ACC112 (cell line): ENCODE results near the gene NHLRC4.

Experiments used
- H2AFZ ChIP-seq: fragments of 200-600 bp; sonication (generic); one replicate; pipeline ENCODE4 v1.6.0; 2017; ENCODE audit warnings: antibody characterized with exemption, low read length; ENCODE audit not compliant: unreplicated experiment
- H3K27ac ChIP-seq: fragments of 200-600 bp; sonication (generic); 2 replicates; pipeline ENCODE4 v1.5.1; 2014; ENCODE audit warnings: low read depth, mild to moderate bottlenecking, antibody characterized with exemption, low read length, moderate library complexity
- H3K27me3 ChIP-seq: fragments of 200-600 bp; sonication (generic); 2 replicates; pipeline ENCODE4 v1.6.1; 2014; ENCODE audit warnings: mild to moderate bottlenecking, antibody characterized with exemption, low read length, moderate library complexity, mixed read lengths; ENCODE audit not compliant: insufficient read depth
- H3K36me3 ChIP-seq: fragments of 200-600 bp; sonication (generic); 2 replicates; pipeline ENCODE4 v1.6.1; 2016; ENCODE audit warnings: mild to moderate bottlenecking, antibody characterized with exemption, low read length, moderate library complexity, mixed read lengths; ENCODE audit not compliant: insufficient read depth
- H3K4me1 ChIP-seq: fragments of 200-600 bp; sonication (generic); one replicate; pipeline ENCODE4 v1.6.1; 2016; ENCODE audit warnings: low read length, mixed read lengths; ENCODE audit not compliant: insufficient read depth, unreplicated experiment, control insufficient read depth
- H3K4me3 ChIP-seq: fragments of 200-600 bp; sonication (generic); 2 replicates; pipeline ENCODE4 v1.5.1; 2014; ENCODE audit warnings: mild to moderate bottlenecking, low read depth, low read length
- H3K79me2 ChIP-seq: fragments of 200-600 bp; sonication (generic); one replicate; pipeline ENCODE4 v1.6.0; 2016; ENCODE audit warnings: low read length; ENCODE audit not compliant: control insufficient read depth, unreplicated experiment, insufficient read depth

Gene NHLRC4

DNA sequence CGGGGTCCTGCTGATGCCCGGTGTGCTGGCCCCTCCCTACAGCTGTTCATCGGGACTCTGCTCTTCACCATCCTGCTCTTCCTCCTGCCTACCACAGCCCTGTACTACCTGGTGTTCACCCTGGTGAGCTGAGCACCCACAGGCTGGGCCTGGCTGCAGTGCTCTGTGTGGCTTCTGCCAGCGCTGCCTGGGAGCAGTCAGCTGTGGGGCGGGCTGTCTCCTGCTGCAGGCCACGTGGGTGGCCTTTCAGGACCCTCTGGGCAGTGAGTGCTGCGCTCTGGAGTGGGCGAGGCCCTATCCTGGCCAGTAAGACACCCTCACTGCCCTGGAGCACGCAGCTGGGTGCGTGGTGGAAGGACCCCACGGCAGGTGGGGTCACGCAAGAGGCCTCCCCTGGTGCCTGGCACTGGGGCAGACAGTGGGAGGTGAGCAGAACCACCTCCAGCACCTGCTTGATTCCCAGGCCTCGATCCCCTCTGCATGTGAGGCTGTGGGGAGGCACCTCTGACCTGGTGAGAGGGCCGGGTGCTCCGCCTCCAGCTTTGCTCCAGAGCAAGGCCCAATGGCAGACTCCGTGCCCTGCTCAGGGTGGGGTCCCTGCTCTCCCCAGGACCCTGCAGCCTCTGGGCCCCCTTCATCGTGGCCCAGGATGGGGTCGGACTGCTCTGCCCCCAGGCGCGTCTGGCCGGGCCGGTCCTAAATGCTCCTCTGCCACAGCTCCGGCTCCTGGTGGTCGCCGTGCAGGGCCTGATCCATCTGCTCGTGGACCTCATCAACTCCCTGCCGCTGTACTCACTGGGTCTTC lies 13.5 kb downstream of the NHLRC4 start:
- Histone ChIP-seq H3K79me2 (no peaks in the 10 kb centered on the region), H3K27ac (no peak overlapping the region), H3K4me1 (no peaks in the 10 kb centered on the region), H3K36me3 (no peaks in the 10 kb centered on the region), H3K4me3 (no peak overlapping the region), H2AFZ (no peak overlapping the region), H3K27me3 (no peaks in the 10 kb centered on the region)

DNA sequence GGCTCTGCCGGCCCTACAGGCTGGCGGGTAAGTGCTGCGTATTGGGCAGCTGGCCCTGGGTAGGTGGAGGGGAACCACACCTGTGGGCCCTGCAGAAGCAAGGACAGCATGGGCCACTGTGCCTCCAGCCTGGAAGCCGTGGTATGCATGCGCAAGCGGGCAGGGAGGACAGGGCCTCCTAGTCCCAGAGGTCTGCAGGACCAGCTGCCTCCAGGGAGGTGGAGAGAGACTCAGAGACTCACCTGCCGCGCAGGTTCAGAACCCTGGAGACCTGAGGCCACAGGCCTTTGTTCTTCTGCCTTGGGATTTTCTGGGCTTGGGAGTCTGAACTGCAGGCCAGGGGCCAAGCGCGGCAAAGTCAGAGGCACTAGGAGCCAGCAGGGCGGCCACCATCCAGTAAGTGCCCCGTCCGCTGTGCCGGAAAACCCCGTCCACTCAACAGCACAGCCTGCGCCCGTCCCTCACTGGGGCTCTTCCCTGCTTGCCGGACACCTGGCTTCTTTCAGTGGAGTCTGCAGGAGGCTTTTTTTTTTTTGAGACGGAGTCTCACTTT lies 14.2 kb downstream of the NHLRC4 start:
- no peak overlapping the region for H2AFZ ChIP-seq
- no peaks in the 10 kb centered on the region for H3K27me3 ChIP-seq
- H3K36me3 ChIP-seq, result no peaks in the 10 kb centered on the region
- no peak overlapping the region for H3K27ac ChIP-seq
- H3K79me2 ChIP-seq, result no peaks in the 10 kb centered on the region
- peaks cover 2% of the 10 kb centered on the region for H3K4me1 ChIP-seq
- H3K4me3 ChIP-seq, result no peak overlapping the region

DNA sequence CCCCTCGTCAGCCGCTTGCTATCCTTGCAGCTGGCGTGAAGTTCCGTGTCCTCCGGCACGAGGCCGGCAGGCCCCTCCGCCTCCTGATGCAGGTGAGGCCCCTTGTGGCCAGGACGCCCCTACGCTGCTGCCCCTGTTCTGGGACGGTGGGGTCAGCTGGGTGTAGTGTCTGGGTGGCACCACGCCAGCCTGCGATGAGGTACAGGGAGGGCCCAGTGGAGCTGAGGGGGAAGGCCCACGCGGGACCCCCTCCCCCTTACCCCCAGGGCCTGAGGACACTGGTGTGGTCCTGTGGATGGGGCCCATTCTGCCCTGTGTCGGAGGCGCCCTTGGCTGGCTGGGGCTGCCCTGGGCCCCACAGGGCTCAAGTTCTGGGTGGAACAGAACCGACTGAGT lies 15.4 kb downstream of the NHLRC4 start:
- H3K4me1 ChIP-seq, result peaks cover 8% of the 10 kb centered on the region
- H3K27ac ChIP-seq, result no peak overlapping the region
- H3K79me2 ChIP-seq, result no peaks in the 10 kb centered on the region
- H3K4me3 ChIP-seq, result no peak overlapping the region
- no peaks in the 10 kb centered on the region for H3K36me3 ChIP-seq
- H3K27me3 ChIP-seq, result no peaks in the 10 kb centered on the region
- no peak overlapping the region for H2AFZ ChIP-seq

DNA sequence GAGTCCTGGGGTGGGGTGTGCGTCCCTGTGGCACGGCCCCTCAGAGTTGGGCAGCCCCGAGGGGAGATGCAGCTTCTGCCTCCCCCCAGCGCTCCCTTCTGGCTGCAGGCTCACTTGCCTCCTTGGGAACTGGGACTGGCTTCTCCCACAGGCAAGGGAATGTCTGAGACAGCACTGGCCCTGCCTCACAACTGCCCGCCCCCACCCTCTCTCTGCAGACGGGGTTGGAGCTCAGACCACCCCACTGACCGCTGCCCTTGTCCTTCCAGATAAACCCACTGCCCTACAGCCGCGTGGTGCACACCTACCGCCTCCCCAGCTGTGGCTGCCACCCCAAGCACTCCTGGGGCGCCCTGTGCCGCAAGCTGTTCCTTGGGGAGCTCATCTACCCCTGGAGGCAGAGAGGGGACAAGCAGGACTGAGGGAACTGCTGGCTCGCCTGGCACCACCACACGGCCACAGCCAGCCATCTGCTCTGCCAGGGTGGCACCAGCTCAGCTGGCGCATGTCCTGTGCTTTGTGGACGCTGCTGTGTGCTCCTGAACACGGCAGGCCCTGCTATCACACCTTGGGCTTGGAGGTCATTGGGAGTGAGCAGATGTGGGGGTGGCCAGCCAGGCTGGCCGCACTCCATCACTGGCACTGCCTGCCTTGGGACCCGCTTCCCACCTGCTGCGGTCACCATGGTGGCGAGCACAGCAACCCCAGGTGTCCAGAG lies 16.0 kb downstream of the NHLRC4 start:
- no peaks in the 10 kb centered on the region for H3K27me3 ChIP-seq
- no peak overlapping the region for H3K27ac ChIP-seq
- H3K4me3 ChIP-seq, result no peak overlapping the region
- H3K4me1 ChIP-seq, result peaks cover 8% of the 10 kb centered on the region
- H2AFZ ChIP-seq, result no peak overlapping the region
- peaks cover 1% of the 10 kb centered on the region for H3K79me2 ChIP-seq
- H3K36me3 ChIP-seq, result no peaks in the 10 kb centered on the region

DNA sequence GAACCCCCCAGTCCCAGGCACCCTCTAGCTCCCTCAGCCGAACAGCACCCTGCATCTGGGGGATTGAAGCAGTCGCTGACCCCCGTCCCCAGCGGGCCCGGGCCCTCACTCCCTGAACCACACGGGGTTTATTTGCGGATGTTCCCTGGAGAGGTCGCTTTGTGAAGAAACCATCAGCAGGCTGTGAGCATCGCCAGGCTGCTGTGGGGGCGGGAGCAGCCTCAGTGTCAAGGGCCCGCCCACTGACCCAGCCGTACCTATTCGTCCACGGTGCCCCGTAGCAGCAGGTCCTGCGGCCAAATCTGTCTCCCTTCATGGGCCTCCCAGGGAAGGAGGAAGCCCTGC lies 16.6 kb downstream of the NHLRC4 start:
- Histone ChIP-seq H3K4me3 (no peak overlapping the region), H2AFZ (no peak overlapping the region), H3K79me2 (peaks cover 8% of the 10 kb centered on the region), H3K27ac (no peak overlapping the region), H3K4me1 (peaks cover 8% of the 10 kb centered on the region), H3K27me3 (no peaks in the 10 kb centered on the region), H3K36me3 (no peaks in the 10 kb centered on the region)

DNA sequence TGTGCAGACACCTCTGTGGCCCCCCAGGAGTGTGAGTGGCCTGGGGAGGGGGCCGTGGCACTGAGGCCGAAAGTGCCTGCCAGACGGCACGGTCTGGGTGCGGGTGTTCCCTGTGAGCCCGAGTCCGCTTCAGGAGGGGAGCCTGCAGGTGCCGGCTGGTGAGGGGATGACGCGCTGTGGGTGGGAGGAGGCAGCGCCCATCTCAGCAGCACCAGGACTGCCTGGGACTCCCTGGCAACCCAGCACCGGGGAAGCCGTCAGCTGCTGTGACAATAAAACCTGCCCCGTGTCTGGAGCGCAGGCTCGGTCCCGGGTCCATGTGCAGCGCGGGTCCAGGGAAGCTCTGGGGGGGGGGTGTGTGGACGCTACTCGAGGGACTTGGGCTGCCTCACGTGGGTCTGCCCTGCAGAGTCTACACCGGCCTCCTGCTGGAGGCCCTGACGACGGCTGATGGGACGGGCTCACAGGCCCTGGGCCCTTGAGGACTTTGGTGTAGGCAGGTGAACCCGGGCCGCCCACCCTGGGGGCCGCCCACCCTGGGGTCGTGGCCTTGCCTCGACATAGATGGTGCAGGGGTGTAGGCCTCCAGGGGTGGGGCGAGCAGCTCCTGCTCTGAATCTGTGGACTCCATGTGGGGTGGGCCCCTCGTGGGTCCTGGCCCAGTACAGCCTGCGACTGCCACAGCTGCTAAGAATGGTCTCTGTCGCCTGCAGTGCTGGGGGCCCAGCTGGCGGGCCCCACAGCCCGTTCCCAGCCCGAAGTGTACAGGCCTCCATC lies 17.2 kb downstream of the NHLRC4 start:
- Histone ChIP-seq H3K4me1 (peaks cover 8% of the 10 kb centered on the region), H3K27me3 (no peaks in the 10 kb centered on the region), H2AFZ (no peak overlapping the region), H3K36me3 (no peaks in the 10 kb centered on the region), H3K27ac (no peak overlapping the region), H3K4me3 (no peak overlapping the region), H3K79me2 (peaks cover 9% of the 10 kb centered on the region)

DNA sequence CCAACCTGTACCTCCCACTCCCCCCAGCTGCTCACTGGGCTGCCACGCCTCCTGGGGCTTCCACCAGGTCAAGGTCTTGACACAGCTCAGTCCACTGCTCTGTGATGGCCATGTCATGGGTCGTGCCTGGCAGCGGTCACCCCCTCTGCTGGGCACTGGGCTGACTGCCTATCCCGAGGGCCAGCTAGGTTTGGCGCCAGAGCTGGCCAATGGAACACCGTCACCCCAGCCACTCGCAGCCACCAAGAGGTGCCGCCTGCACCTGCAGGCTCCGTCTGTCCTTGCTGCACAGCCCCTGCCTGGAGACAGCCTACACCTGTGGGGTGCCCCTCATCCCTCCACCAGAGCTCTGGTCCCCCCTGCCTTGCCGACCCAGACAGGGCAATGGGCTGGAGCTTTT lies 18.5 kb downstream of the NHLRC4 start:
- H3K4me1 ChIP-seq, result peaks cover 8% of the 10 kb centered on the region
- H3K27ac ChIP-seq, result no peak overlapping the region
- H2AFZ ChIP-seq, result no peak overlapping the region
- H3K79me2 ChIP-seq, result peaks cover 9% of the 10 kb centered on the region
- H3K36me3 ChIP-seq, result no peaks in the 10 kb centered on the region
- no peak overlapping the region for H3K4me3 ChIP-seq
- no peaks in the 10 kb centered on the region for H3K27me3 ChIP-seq

DNA sequence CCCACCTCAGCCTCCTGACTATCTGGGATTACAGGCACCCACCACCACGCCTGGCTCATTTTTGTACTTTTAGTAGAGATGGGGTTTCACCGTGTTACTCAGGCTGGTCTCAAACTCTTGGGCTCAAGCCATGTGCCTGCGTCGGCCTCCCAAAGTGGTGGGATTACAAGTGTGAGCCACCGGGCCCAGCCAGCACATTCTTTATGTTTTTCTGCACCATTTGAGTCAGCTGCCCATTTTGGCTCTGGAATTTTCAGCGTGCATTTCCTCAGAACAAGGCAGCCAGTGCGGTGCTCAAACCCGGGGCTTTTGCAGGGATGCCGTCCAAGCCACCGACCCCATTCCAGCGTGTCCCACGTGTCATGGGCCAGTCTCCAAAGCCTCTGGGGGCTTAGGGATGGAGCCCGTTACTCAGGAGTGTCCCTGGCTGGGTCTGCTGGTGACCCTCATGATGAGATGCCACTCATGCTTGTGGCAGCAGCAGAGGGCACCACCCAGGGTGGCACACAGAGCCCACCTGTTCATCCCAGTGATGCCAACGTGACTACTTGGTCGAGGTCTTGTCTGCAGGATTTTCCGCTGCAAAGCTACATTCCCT lies 19.3 kb downstream of the NHLRC4 start:
- H2AFZ ChIP-seq, result no peak overlapping the region
- peaks cover 17% of the 10 kb centered on the region for H3K79me2 ChIP-seq
- no peak overlapping the region for H3K4me3 ChIP-seq
- no peaks in the 10 kb centered on the region for H3K36me3 ChIP-seq
- H3K27me3 ChIP-seq, result no peaks in the 10 kb centered on the region
- peaks cover 14% of the 10 kb centered on the region for H3K4me1 ChIP-seq
- no peak overlapping the region for H3K27ac ChIP-seq

DNA sequence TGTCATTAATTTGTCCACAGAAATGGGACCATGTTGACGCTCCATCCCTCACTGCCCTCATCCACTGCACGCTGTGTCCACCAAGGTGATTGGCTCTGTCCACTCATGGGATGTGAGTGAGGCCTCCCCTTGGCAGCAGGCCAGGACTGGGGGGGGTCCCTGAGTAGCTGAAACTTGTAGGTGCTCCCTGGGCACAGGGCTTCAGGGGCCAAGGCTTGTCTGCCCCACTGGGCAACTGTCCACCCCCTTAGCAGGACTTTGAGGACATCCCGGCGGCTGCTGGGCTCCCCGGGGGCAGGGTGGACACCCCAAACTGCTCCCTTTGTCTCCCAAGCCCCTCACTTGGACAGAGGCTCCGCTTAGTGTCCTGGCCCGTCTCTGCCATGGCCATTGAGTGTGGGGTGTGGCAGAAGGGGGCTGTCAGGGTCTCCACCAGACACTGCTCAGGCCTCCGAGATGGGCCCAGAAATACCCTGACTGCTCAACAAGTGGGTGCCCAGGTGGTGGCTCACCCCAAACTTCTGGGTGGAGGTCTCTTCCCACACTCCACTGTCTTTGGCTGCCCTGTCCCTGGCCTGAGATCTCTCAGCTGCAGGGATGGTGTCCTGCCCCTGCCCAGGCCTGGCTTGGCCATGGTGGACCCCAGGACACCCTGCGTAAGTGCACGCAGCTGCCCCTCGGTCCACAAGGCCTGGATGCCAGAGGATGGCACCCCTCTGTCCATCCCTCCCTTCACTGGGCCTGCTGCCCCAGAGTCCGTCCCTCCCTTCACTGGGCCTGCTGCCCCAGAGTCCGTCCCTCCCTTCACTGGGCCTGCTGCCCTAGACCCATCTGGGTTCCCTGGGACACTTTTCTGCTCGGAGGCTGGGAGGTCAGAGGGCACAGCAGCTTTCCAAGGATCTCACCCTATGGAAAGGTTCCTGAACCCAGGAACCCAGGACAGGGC lies 20.1 kb downstream of the NHLRC4 start:
- H3K4me1 ChIP-seq, result peaks cover 16% of the 10 kb centered on the region
- no peaks in the 10 kb centered on the region for H3K36me3 ChIP-seq
- H2AFZ ChIP-seq, result no peak overlapping the region
- peaks cover 19% of the 10 kb centered on the region for H3K79me2 ChIP-seq
- no peaks in the 10 kb centered on the region for H3K27me3 ChIP-seq
- H3K27ac ChIP-seq, result no peak overlapping the region
- H3K4me3 ChIP-seq, result no peak overlapping the region; the same call in 1 of the 2 replicates

DNA sequence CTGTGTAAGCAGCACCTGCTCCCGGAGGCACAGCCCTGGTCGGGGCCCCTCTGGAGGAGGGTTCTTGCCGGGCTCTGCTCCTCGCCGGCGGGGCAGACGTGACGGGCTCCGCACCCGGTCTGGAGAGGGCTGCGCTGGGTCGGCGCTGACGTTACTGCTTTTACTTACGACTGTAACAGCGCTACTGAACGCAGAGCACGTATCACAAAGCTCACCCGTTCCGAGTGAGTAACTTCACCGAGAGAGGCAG lies 21.8 kb downstream of the NHLRC4 start:
- Histone ChIP-seq H3K4me3 (peak overlapping the region; percentile 100), H3K36me3 (no peaks in the 10 kb centered on the region), H3K27me3 (no peaks in the 10 kb centered on the region), H3K27ac (peak overlapping the region; percentile 93), H3K79me2 (peaks cover 31% of the 10 kb centered on the region), H2AFZ (peak overlapping the region; percentile 88), H3K4me1 (peaks cover 16% of the 10 kb centered on the region)
